Ramos (cell line): Measurements from ENCODE around the gene VEZT.

ENCODE experiments used
- in situ Hi-C: fragments of 300-500 bp; cut with MboI; formaldehyde crosslinking; loops from one replicate; pipeline ENCODE4 v1.14.3; 2022; ENCODE audit warnings: low sequenced_read_pairs; ENCODE audit not compliant: unreplicated experiment

Gene VEZT

GRCh38 chr12:95243497-95244183 is 26.0 kb downstream of the VEZT start:
- in situ Hi-C loops = no loop called here

GRCh38 chr12:95244350-95244749 is 26.7 kb downstream of the VEZT start:
- in situ Hi-C loops = no loop called here

- in situ Hi-C loops = no loop called here
Observed at GRCh38 chr12:95248095-95248494, 30.5 kb downstream of the VEZT start.

- in situ Hi-C loops = no loop called here
Observed at GRCh38 chr12:95248604-95249360, 31.2 kb downstream of the VEZT start.

GRCh38 chr12:95253386-95253785 is 35.8 kb downstream of the VEZT start:
- in situ Hi-C loops = no loop called here

- in situ Hi-C loops = no loop called here
Observed at GRCh38 chr12:95257541-95257940, 39.9 kb downstream of the VEZT start.

- in situ Hi-C loops = no loop called here
Observed at GRCh38 chr12:95258151-95258550, 40.5 kb downstream of the VEZT start.

GRCh38 chr12:95258803-95259202 is 41.2 kb downstream of the VEZT start:
- in situ Hi-C loops = no loop called here

GRCh38 chr12:95259368-95259767 is 41.8 kb downstream of the VEZT start:
- in situ Hi-C loops = no loop called here

GRCh38 chr12:95261109-95261508 is 43.5 kb downstream of the VEZT start:
- in situ Hi-C loops = no loop called here

GRCh38 chr12:95262808-95263207 is 45.2 kb downstream of the VEZT start:
- in situ Hi-C loops = no loop called here

GRCh38 chr12:95265765-95266164 is 48.2 kb downstream of the VEZT start:
- in situ Hi-C loops = no loop called here

GRCh38 chr12:95266254-95266653 is 48.6 kb downstream of the VEZT start:
- in situ Hi-C loops = no loop called here

- in situ Hi-C loops = no loop called here
Observed at GRCh38 chr12:95269892-95270291, 52.3 kb downstream of the VEZT start.

GRCh38 chr12:95271465-95271864 is 53.9 kb downstream of the VEZT start:
- in situ Hi-C loops = no loop called here

GRCh38 chr12:95277139-95277538 is 59.5 kb downstream of the VEZT start:
- in situ Hi-C loops = no loop called here

- in situ Hi-C loops = no loop called here
Observed at GRCh38 chr12:95279856-95280255, 62.2 kb downstream of the VEZT start.

GRCh38 chr12:95282266-95282665 is 64.7 kb downstream of the VEZT start:
- in situ Hi-C loops = no loop called here

- in situ Hi-C loops = no loop called here
Observed at GRCh38 chr12:95283371-95283770, 65.8 kb downstream of the VEZT start.

GRCh38 chr12:95286713-95287112 is 69.1 kb downstream of the VEZT start:
- in situ Hi-C loops = no loop called here

- in situ Hi-C loops = no loop called here
Observed at GRCh38 chr12:95291501-95291900, 73.9 kb downstream of the VEZT start.

- in situ Hi-C loops = no loop called here
Observed at GRCh38 chr12:95298916-95299315, 81.3 kb downstream of the VEZT start.
